ENCODE measurements around the gene POLR1C. TPM values are rescaled to one million over a fixed set of nuclear protein-coding genes. Genes with fewer than 3 reads are reported as not detected.
A peak's percentile ranks its signal among the peaks of the same experiment; 100 is the strongest.

Gene POLR1C
- total RNA-seq, 4 donors from 2014 or later: 22.5 to 104 (median 31.5) TPM

GRCh38 chr6:43493230-43493629 lies 23.7 kb upstream of the POLR1C start:
- ATAC-seq (ENCODE audit: low FRiP score): no peak
- DNase-seq (ENCODE audit: low spot score): no peak
- TF ChIP-seq, protein P1, sequence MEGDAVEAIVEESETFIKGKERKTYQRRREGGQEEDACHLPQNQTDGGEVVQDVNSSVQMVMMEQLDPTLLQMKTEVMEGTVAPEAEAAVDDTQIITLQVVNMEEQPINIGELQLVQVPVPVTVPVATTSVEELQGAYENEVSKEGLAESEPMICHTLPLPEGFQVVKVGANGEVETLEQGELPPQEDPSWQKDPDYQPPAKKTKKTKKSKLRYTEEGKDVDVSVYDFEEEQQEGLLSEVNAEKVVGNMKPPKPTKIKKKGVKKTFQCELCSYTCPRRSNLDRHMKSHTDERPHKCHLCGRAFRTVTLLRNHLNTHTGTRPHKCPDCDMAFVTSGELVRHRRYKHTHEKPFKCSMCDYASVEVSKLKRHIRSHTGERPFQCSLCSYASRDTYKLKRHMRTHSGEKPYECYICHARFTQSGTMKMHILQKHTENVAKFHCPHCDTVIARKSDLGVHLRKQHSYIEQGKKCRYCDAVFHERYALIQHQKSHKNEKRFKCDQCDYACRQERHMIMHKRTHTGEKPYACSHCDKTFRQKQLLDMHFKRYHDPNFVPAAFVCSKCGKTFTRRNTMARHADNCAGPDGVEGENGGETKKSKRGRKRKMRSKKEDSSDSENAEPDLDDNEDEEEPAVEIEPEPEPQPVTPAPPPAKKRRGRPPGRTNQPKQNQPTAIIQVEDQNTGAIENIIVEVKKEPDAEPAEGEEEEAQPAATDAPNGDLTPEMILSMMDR (IDR thresholded peaks at IDR 0.05): no peak

DNA sequence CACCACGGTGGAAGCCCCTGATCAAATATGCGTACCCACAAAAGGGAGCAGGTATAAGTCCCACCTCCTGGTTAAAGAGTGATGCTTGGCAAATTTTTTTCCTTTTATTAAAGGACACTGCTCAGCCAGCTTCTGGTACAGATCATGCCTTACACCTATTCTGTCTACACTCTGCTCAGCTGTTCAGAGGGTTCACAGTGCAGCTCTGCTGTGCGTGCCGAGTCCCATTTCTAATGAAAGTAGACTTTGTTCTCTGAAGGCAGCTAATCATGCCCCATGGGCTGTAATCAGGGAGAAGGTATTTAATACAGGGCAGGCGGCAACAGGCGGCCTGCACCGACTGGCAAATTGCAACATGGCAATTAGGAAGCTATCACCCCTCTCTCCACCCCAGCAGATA lies 23.1 kb upstream of the POLR1C start:
- ATAC-seq (ENCODE audit: low FRiP score) (no peak), DNase-seq (ENCODE audit: low spot score) (no peak)
- TF ChIP-seq, protein P1 (IDR thresholded peaks at IDR 0.05): no peak

DNA sequence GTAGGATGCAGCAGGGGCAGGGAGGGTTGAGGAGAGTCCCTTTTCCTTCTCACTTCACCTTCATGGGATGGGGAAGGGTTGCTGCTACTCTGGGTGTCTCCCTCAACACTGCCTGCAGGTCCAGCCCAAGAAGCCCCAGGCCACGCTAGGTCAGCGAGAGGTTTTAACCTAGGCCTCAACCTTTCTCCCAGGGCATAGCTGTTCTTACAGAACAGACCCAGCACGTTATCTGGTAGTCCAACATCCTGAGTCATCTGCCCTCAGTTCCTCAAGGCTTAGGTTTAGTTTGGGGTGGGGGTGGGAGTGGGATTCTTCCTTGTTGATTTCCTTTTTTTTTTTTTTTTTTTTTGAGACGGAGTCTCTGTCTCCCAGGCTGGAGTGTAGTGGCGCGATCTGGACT lies 22.6 kb upstream of the POLR1C start:
- no peak for DNase-seq (ENCODE audit: low spot score)
- TF ChIP-seq, protein P1 (IDR thresholded peaks at IDR 0.05): no peak
- ATAC-seq (ENCODE audit: low FRiP score): no peak

- DNase-seq (ENCODE audit: low spot score) (no peak), ATAC-seq (ENCODE audit: low FRiP score) (no peak)
- TF ChIP-seq, protein P1 (IDR thresholded peaks at IDR 0.05): no peak
These were observed 22.1 kb upstream of the POLR1C start for GRCh38 chr6:43494766-43495165.

DNA sequence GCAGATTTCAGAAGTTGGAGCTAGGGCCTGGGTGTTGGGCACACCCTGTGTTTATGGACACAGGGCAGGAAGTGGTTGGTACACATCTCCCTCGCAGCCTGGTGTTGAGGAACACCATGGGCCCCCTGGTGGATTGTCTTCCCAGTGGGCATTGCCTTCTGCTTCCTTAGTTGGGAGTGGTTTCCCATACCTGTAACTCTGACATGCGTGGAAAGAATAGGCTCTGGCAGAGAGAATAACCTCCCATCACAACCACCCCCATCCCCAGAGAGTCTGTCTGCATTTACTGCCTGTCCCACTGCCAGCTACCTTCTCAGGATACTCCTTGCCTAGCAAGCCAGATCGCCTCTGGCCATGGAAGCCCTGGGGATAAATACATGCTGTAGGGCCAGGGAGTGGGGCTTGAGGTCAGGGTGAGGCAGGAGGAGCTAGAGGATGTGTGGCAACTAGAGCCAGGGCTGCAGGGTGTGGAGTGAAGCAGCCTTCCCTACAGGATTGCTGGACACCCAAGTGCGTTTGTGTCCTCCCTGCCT lies 21.4 kb upstream of the POLR1C start:
- TF ChIP-seq, protein P1 (IDR thresholded peaks at IDR 0.05): no peak
- ATAC-seq (ENCODE audit: low FRiP score) (no peak), DNase-seq (ENCODE audit: low spot score) (no peak)

GRCh38 chr6:43496370-43497128 lies 20.3 kb upstream of the POLR1C start:
- DNase-seq (ENCODE audit: low spot score) (no peak), ATAC-seq (ENCODE audit: low FRiP score) (peak; percentile 26)
- TF ChIP-seq, protein P1 (IDR thresholded peaks at IDR 0.05): no peak

DNA sequence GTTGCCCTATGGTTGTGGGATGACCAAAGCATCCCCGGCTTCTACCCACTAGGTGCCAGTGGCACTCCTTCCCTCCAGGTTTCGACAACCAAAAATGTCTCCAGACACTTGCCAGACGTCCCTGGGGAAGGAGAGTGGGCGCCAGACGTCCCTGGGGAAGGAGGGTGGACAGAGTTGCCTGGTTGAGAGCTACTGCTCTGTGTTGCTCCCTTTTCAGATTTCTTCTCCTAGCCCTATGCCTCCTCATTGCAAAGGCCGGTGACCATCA lies 19.8 kb upstream of the POLR1C start:
- ATAC-seq (ENCODE audit: low FRiP score) (no peak), DNase-seq (ENCODE audit: low spot score) (no peak)
- TF ChIP-seq, protein P1 (IDR thresholded peaks at IDR 0.05): no peak

Measured in omental fat pad (tissue), 4 donors.